GM12864 (cell line): ENCODE results near the gene GTF3C5.
"Not testable (repeated sequence)": the region's sequence is repeated elsewhere in the genome, so short reads cannot be mapped to it uniquely, and the experiment has no call there.

ENCODE experiments used
- DNase-seq: peaks from one replicate; pipeline ENCODE4 v3.0.0-alpha.2; 2011; ENCODE audit warnings: low read depth
- H3K4me3 ChIP-seq: 2 replicates; pipeline ENCODE4 v1.5.1; 2011; ENCODE audit warnings: mild to moderate bottlenecking, low read depth, low read length, control low read depth
- TF ChIP-seq, protein P1 (sequence below): IDR thresholded peaks from 2 replicates; pipeline ENCODE4 v1.5.1; 2011; ENCODE audit warnings: low read depth, mild to moderate bottlenecking, moderate library complexity, low read length, control low read depth, inconsistent platforms; ENCODE audit errors: missing control alignments

The GTF3C5 gene

DNA sequence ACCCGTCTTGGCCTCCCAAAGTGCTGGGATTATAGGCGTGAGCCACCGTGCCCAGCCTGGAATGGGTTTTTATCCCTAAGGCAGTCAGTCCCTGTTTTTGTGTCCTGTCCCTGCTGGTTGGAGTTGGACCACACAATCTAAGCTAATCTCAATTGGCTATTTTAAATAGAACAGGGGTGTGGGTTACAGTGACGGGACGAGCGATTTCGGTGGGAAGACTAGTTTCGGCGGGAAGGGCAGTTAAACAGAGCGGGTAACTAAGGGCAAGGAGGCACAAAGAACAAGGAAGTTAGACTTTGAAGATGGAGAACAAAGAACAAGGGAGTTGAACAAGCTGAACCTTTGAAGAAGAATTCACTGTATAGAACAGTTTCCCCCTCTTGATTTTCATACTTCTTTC is 1.4 kb downstream of the GTF3C5 start:
- TF ChIP-seq, protein P1, sequence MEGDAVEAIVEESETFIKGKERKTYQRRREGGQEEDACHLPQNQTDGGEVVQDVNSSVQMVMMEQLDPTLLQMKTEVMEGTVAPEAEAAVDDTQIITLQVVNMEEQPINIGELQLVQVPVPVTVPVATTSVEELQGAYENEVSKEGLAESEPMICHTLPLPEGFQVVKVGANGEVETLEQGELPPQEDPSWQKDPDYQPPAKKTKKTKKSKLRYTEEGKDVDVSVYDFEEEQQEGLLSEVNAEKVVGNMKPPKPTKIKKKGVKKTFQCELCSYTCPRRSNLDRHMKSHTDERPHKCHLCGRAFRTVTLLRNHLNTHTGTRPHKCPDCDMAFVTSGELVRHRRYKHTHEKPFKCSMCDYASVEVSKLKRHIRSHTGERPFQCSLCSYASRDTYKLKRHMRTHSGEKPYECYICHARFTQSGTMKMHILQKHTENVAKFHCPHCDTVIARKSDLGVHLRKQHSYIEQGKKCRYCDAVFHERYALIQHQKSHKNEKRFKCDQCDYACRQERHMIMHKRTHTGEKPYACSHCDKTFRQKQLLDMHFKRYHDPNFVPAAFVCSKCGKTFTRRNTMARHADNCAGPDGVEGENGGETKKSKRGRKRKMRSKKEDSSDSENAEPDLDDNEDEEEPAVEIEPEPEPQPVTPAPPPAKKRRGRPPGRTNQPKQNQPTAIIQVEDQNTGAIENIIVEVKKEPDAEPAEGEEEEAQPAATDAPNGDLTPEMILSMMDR = no peak
- H3K4me3 ChIP-seq = peak overlapping the region; percentile 63; the same call in 1 of the 2 replicates
- DNase-seq = no peak

DNA sequence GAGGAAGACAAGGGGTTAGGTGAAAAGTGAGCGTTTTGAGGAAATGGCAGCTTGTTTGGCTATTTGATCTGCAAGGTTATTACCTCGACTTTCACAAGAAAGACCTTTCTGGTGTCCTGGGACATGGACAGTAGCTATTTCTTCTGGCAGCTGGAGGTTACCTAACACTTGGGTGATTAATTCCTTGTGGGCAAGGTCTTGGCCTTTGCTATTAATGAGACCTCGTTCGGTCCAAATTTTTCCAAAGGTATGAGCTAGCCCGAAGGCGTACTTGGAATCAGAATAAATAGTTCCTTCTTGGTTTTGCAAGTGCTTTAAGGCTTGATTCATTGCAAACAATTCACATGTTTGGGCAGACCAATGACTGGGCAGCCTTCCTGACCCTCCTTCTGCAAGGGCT is 4.9 kb downstream of the GTF3C5 start:
- TF ChIP-seq, protein P1 = no peak

DNA sequence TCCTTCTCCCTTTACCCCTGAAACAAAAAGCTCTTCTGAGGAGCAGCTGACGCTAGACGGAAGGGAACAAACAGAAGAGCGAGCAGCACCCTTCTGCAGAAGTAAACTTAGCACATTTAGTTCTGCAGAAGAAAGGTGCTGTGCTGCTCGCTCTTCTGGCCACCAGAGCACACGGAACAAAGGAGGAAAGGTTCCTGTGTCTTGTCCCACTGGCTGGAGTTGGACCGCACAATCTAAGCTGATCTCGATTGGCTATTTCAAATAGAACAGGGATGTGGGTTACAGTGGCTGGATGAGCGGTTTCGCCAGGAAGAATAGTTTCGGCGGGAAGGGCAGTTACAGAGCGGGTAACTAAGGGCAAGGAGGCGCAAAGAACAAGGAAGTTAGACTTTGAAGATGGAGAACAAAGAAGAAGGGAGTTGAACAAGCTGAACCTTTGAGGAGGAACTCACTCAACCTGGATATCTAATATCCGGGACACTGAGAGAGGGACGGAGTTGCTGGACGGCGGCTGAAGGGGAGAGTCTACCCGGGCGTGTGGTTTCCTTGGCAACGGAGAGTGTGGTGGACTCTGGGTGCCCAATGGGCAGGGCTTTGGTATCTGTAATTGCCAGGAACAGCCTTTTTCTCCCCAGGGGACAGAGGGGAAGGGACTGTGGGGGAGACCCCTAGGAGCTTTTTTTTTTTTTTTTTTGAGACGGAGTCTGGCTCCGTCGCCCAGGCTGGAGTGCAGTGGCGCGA is 7.1 kb downstream of the GTF3C5 start:
- TF ChIP-seq, protein P1 = no peak
- no peak for DNase-seq
- H3K4me3 ChIP-seq = no peak overlapping the region

More for the DNA sequence above, 4.9 kb downstream of the GTF3C5 start:
- no peak overlapping the region for H3K4me3 ChIP-seq
- DNase-seq = no peak

DNA sequence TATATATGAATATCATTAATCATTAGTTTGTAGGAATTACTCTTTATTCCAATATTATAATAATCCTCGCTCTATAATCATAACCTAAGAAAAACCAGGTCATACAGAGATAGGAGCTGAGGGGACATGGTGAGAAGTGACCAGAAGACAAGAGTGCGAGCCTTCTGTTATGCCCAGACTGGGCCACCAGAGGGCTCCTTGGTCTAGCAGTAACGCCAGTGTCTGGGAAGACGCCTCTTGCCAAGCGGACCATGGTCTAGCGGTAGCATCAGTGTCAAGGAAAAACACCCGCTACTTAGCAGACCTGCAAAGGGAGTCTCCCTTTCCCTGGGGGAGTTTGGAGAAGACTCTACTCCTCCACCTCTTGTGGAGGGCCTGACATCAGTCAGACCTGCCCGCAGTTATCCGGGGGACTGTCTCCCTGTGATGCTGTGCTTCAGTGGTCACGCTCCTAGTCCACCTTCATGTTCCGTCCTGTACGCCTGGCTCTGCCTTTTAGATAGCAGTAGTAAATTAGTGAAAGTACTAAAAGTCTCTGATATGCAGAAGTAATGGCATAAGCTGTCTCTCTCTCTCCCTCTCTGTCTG is 10.2 kb downstream of the GTF3C5 start:
- DNase-seq, H3K4me3 ChIP-seq: not testable (repeated sequence)
- TF ChIP-seq, protein P1 = peak; percentile 63

DNA sequence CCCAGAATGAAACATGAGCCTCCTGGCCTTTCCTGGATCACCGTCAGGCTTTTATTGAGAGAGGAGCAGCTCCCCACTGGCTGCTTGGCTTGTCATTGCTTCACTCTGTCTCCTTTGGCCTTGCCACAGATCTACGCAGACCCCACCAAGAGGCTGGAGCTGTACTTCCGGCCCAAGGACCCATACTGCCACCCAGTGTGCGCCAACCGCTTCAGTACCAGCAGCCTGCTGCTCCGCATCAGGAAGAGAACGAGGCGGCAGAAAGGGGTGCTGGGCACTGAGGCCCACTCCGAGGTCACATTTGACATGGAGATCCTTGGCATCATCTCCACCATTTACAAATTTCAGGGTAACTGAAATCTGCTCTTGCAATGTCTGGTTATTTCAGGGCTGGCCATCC is 11.2 kb downstream of the GTF3C5 start:
- TF ChIP-seq, protein P1 = no peak
- DNase-seq = no peak
- H3K4me3 ChIP-seq = no peak overlapping the region

DNA sequence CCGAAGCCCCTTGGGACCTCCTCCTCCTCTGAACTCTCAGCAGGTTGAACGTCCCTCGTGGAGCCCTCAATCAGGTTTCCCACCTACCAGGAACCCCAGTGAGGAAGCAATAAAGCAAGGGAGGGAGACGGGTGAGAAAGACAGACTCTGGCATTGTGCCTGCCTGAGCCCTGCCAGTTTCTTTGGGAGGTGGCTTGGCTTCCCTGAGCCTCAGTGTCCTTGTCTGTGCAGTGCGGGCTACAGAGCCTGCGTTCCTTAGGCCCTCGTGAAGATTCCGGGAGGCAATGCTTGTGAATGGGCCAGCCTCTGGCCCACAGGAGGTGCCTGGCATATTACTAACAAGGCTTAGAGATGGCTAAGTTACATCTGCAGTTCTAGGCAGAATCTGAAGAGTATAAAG is 11.9 kb downstream of the GTF3C5 start:
- no peak for DNase-seq
- TF ChIP-seq, protein P1 = no peak
- no peak overlapping the region for H3K4me3 ChIP-seq
